GM18499 (cell line): ENCODE data around the gene CTAGE4.
"Not testable (repeated sequence)": the region's sequence is repeated elsewhere in the genome, so short reads cannot be mapped to it uniquely, and the experiment has no call there.

Source experiments
- ATAC-seq: cut with Tn5 transposase; IDR thresholded peaks from one replicate; pipeline ENCODE4 v1.9.1; 2021; ENCODE audit warnings: moderate number of reproducible peaks; ENCODE audit not compliant: insufficient read depth, unreplicated experiment

Gene CTAGE4

DNA sequence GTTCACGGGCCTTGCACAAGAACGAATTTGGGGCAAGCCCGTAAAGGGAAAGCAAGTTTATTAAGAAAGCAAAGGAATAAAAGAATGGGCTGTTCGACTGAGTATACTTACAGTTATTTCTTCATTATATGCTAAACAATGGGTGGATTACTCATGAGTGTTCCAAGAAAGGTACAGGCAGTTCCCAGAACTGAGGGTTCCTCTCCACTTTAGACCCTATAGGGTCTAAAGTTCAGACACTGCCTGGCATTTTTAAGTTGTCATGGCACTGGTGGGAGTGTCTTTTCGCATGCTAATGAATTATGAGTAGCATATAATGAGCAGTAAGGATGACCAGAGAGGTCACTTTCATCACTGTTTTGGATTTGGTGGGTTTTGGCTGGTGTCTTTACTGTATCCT, 22.0 kb downstream of the CTAGE4 start:
- ATAC-seq, result not testable (repeated sequence)

GRCh38 chr7:144217200-144217599, 33.9 kb downstream of the CTAGE4 start:
- ATAC-seq, result not testable (repeated sequence)

GRCh38 chr7:144218581-144218980, 35.3 kb downstream of the CTAGE4 start:
- not testable (repeated sequence) for ATAC-seq

DNA sequence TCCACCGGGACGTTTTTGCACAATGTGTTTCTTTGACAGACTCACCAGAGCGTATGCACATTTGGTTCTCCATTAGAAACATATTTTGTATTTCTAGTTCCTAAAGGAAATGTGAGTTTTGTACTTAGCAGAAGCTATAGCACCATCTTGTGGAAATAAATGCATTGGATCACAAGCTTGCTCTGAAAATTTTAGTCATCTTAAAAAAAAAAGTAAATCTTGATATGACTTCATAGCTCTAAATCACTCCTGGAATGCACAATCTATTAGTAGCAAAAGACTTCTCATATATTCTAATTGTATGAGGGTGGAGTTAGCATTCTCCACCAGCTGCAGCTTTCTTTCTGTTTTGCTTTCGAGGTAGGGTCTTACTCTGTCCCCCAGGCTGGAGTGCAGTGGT, 35.9 kb downstream of the CTAGE4 start:
- not testable (repeated sequence) for ATAC-seq

DNA sequence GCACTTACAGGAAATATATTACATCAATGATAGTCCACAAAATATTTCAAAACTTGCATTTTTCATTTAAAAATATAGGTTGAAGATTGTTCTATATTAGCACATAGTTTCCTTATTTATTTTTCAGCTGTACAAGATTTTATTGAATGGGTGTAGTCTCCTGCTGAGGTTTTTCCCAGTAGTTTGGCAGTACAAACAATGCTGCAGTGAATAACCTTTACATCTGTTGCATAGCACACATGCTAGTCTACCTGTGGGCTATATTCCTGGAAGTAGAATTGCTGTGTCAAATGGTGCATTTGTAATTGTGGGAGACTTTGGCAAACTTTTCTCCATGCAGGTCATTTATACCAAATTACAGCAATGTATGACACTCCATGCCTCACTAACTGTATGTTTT, 37.3 kb downstream of the CTAGE4 start:
- not testable (repeated sequence) for ATAC-seq

GRCh38 chr7:144223675-144224074, 40.4 kb downstream of the CTAGE4 start:
- not testable (repeated sequence) for ATAC-seq

- ATAC-seq, result not testable (repeated sequence)
Observed at GRCh38 chr7:144226866-144227265, 43.6 kb downstream of the CTAGE4 start.

GRCh38 chr7:144228810-144229209, 45.5 kb downstream of the CTAGE4 start:
- not testable (repeated sequence) for ATAC-seq

DNA sequence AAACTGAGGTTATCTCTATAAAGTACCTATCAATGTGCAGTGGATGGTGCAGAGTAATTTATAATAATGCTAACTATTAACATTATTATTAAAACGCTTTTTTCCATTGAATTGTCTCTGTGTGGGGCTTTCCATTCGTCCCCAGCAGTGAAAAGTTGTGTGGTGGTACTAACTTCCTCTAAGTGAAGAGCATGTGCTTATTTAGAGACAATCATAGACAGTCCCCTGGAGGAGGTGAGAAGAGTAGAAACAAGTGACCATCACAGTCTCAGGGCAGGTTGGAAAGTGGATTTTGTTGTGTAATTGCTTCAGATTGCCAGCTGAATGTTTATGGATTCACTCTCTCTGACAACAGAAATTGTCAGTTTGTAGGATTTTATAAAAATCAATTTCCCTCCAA, 47.8 kb downstream of the CTAGE4 start:
- not testable (repeated sequence) for ATAC-seq

- not testable (repeated sequence) for ATAC-seq
Observed at GRCh38 chr7:144233039-144233438, 49.8 kb downstream of the CTAGE4 start.
